HCT116 (cell line): ENCODE measurements around the gene NFKB1. TPM values are rescaled to one million over a fixed set of nuclear protein-coding genes. Genes with fewer than 3 reads are reported as not detected.

Source experiments
- ATAC-seq: fragments of 200-7000 bp; cut with Tn5 transposase; 2 replicates; pipeline ENCODE4 v1.9.1; 2020; ENCODE audit warnings: mild to moderate bottlenecking, moderate library complexity
- BruUV-seq: library from RNA; stranded (reverse); fragments of 400-500 nt; replicated peaks from 2 replicates; lab custom pipeline; 2021; lab: Mats Ljungman, UMichigan
- CTCF ChIA-PET: fragments of 300-600 bp; sonication (Branson Sonifier 250); formaldehyde crosslinking; loops from one replicate; lab custom pipeline; 2021; ENCODE audit warnings: antibody characterized with exemption; lab: Charles Lee
- POLR2A ChIA-PET: fragments of 300-600, 350-600 bp; sonication (Branson Sonifier 250); formaldehyde crosslinking; loops from one replicate; lab custom pipeline; 2021; ENCODE audit warnings: antibody characterized with exemption; lab: Charles Lee
- RAD21 ChIA-PET, 2 experiments: fragments of 300-600 bp; sonication (Branson Sonifier 250); formaldehyde crosslinking; loops; one replicate each; lab custom pipeline; 2023; ENCODE audit warnings: low total read pairs in 2 of 2; ENCODE audit not compliant: uncharacterized antibody in 2 of 2, unreplicated experiment in 2 of 2, low non-redundant PET in 1 of 2; lab: Charles Lee
- DNase-seq: peaks from one replicate; pipeline ENCODE4 v3.0.0-alpha.2; 2010; ENCODE audit warnings: low read depth, low spot score
- H2AFZ ChIP-seq: fragments of 200-600 bp; shearing (Covaris generic), sonication (generic); 2 replicates; pipeline ENCODE4 v1.6.1; 2017; ENCODE audit warnings: low read depth, mixed run types, mixed read lengths, antibody characterized with exemption, low read length; ENCODE audit not compliant: poor library complexity, severe bottlenecking
- H3K27ac ChIP-seq: 2 replicates; pipeline ENCODE4 v1.5.1; 2012; ENCODE audit warnings: low read depth, low read length
- H3K27me3 ChIP-seq: fragments of 200-600 bp; sonication (generic); 2 replicates; pipeline ENCODE4 v1.6.1; 2016; ENCODE audit warnings: mixed run types, low read length, mixed read lengths; ENCODE audit not compliant: insufficient read depth
- H3K36me3 ChIP-seq, 2 experiments: fragments of 200-500 bp in 1 of 2; fragments of 200-600 bp in 1 of 2; sonication (Bioruptor generic) in 1 of 2; sonication (generic) in 1 of 2; 2 replicates each; pipeline versions ENCODE4 v1.5.1 to v1.6.1; 2014 to 2016; ENCODE audit warnings: low read length in 2 of 2, inconsistent platforms in 1 of 2, mixed read lengths in 1 of 2, mixed run types in 1 of 2; ENCODE audit not compliant: insufficient read depth in 2 of 2, control insufficient read depth in 1 of 2
- H3K4me1 ChIP-seq, 2 experiments: fragments of 200-600 bp in 1 of 2; sonication (generic) in 1 of 2; 2 replicates each; pipeline versions ENCODE4 v1.5.1 to v1.6.1; 2012 to 2017; ENCODE audit warnings: low read length in 2 of 2, inconsistent platforms in 1 of 2, mild to moderate bottlenecking in 1 of 2, mixed read lengths in 1 of 2, mixed run types in 1 of 2, moderate library complexity in 1 of 2; ENCODE audit not compliant: insufficient read depth in 2 of 2, control insufficient read depth in 1 of 2
- H3K4me2 ChIP-seq: fragments of 200-600 bp; sonication (generic); 2 replicates; pipeline ENCODE4 v1.6.1; 2017; ENCODE audit warnings: mixed run types, low read length, mixed read lengths
- H3K4me3 ChIP-seq, 2 experiments: fragments of 200-600 bp in 1 of 2; sonication (generic) in 1 of 2; replicated peaks in 1 of 2; 2 replicates each; pipeline ENCODE4 v1.5.1; 2011 to 2016; ENCODE audit warnings: low read length in 2 of 2, control low read depth in 1 of 2, low read depth in 1 of 2, mild to moderate bottlenecking in 1 of 2, mixed read lengths in 1 of 2, mixed run types in 1 of 2
- H3K79me2 ChIP-seq: fragments of 200-600 bp; sonication (generic); 2 replicates; pipeline ENCODE4 v1.6.1; 2017; ENCODE audit warnings: mild to moderate bottlenecking, mixed run types, low read length, moderate library complexity, mixed read lengths; ENCODE audit not compliant: insufficient read depth
- H3K9ac ChIP-seq: fragments of 200-600 bp; sonication (generic); 2 replicates; pipeline ENCODE4 v1.6.1; 2016; ENCODE audit warnings: low read length, mixed read lengths
- H3K9me2 ChIP-seq: fragments of 200-600 bp; sonication (generic), shearing (Covaris generic); 2 replicates; pipeline ENCODE4 v1.6.1; 2017; ENCODE audit warnings: mixed run types, mild to moderate bottlenecking, moderate library complexity; ENCODE audit not compliant: insufficient read depth
- H3K9me3 ChIP-seq, 2 experiments: fragments of 200-500 bp in 1 of 2; fragments of 200-600 bp in 1 of 2; sonication (Bioruptor generic) in 1 of 2; sonication (generic) in 1 of 2; 2 replicates each; pipeline ENCODE4 v1.6.1; 2014 to 2017; ENCODE audit warnings: low read length in 2 of 2, mixed read lengths in 2 of 2, inconsistent platforms in 1 of 2, low read depth in 1 of 2, mild to moderate bottlenecking in 1 of 2, mixed run types in 1 of 2, moderate library complexity in 1 of 2; ENCODE audit not compliant: control insufficient read depth in 1 of 2, insufficient read depth in 1 of 2
- H4K20me1 ChIP-seq: fragments of 200-600 bp; sonication (generic), shearing (Covaris generic); 2 replicates; pipeline ENCODE4 v1.6.1; 2017; ENCODE audit warnings: mixed run types, mild to moderate bottlenecking, moderate library complexity; ENCODE audit not compliant: insufficient read depth
- CBX3 ChIP-seq: IDR thresholded peaks from 2 replicates; pipeline ENCODE4 v1.6.1; 2012; ENCODE audit warnings: low read depth
- ELF1 ChIP-seq: IDR thresholded peaks from 2 replicates; pipeline ENCODE4 v1.6.1; 2012; ENCODE audit warnings: low read depth, borderline replicate concordance
- EZH2phosphoT487 ChIP-seq: fragments of 200-600 bp; IDR thresholded peaks from 2 replicates; pipeline ENCODE4 v1.6.1; 2018; ENCODE audit warnings: antibody characterized with exemption, borderline replicate concordance
- FOSL1 ChIP-seq: IDR thresholded peaks from 2 replicates; pipeline ENCODE4 v1.6.1; 2012; ENCODE audit warnings: low read depth
- JUND ChIP-seq: IDR thresholded peaks from 2 replicates; pipeline ENCODE4 v1.6.1; 2012
- POLR2A ChIP-seq: IDR thresholded peaks from 2 replicates; pipeline ENCODE4 v1.7.0; 2011; ENCODE audit warnings: borderline replicate concordance; ENCODE audit not compliant: insufficient read depth, insufficient read length; ENCODE audit errors: extremely low read depth
- POLR2AphosphoS5 ChIP-seq: IDR thresholded peaks from 2 replicates; pipeline ENCODE4 v1.6.1; 2011; ENCODE audit warnings: mild to moderate bottlenecking, low read depth, low read length, moderate library complexity
- RAD21 ChIP-seq: IDR thresholded peaks from 2 replicates; pipeline ENCODE4 v1.6.1; 2012; ENCODE audit warnings: low read depth, mild to moderate bottlenecking
- REST ChIP-seq: IDR thresholded peaks from 2 replicates; pipeline ENCODE4 v1.6.1; 2012; ENCODE audit warnings: low read depth
- SIN3A ChIP-seq: IDR thresholded peaks from 2 replicates; pipeline ENCODE4 v1.6.1; 2012; ENCODE audit warnings: low read depth
- SRF ChIP-seq: IDR thresholded peaks from 2 replicates; pipeline ENCODE4 v1.6.1; 2012; ENCODE audit warnings: low read depth
- YY1 ChIP-seq: IDR thresholded peaks from 2 replicates; pipeline ENCODE4 v1.6.1; 2011; ENCODE audit warnings: low read length, low read depth, moderate library complexity, mild to moderate bottlenecking; ENCODE audit not compliant: insufficient replicate concordance; ENCODE audit errors: extremely low read depth
- intact Hi-C: fragments of 100-400 bp; cut with micrococcal nuclease; formaldehyde crosslinking; loops from 2 replicates; pipeline ENCODE4 v1.10.0; 2022
- total RNA-seq: library from RNA; stranded (reverse); gene quantifications from one replicate; pipeline ENCODE4 v1.2.1, GENCODE V29; 2021; ENCODE audit not compliant: unreplicated experiment

The NFKB1 gene
- total RNA-seq, 1 experiment from 2014 or later, result 29.4 TPM

GRCh38 chr4:102534845-102535244, 33.7 kb downstream of the NFKB1 start:
- intact Hi-C loops, result no loop called here
- Histone ChIP-seq H3K9me2 (no peaks in the 10 kb centered on the region), H3K9ac (no peak overlapping the region), H2AFZ (no peak overlapping the region), H3K79me2 (0 out of 2 replicates have a peak, but pooled peaks cover 3% of the 10 kb centered on the region), H3K4me3 (no peak overlapping the region), H3K4me2 (no peak overlapping the region), H3K27me3 (no peaks in the 10 kb centered on the region), H3K27ac (no peak overlapping the region), H3K4me1 (peaks cover 0 to 6% of the 10 kb centered on the region in 2 experiments; a peak in 1 of 4 replicates)
- RAD21 ChIA-PET, result no interaction called here
- no TSS peak for BruUV-seq
- no peak for ATAC-seq
- CTCF ChIA-PET, result no interaction called here
- POLR2A ChIA-PET, result no interaction called here
- DNase-seq, result no peak
- no peak for TF ChIP-seq POLR2A
- no peak for TF ChIP-seq ELF1
- no peak for TF ChIP-seq SRF
- TF ChIP-seq JUND, result no peak
- TF ChIP-seq SIN3A, result no peak
- no peak for TF ChIP-seq EZH2phosphoT487
- TF ChIP-seq CBX3, result no peak
- no peak for TF ChIP-seq YY1
- TF ChIP-seq REST, result no peak
- TF ChIP-seq RAD21, result no peak
- TF ChIP-seq POLR2AphosphoS5, result no peak
- TF ChIP-seq FOSL1, result no peak
- TF ChIP-seq, all 23 proteins: peak for 0
- H3K36me3 ChIP-seq, result no peaks in the 10 kb centered on the region; a peak in 1 of 4 replicates
- no peaks in the 10 kb centered on the region for H4K20me1 ChIP-seq
- no peaks in the 10 kb centered on the region for H3K9me3 ChIP-seq
